Keratinocyte (primary cell): ENCODE data around the gene VAC14. TPM values are rescaled to one million over a fixed set of nuclear protein-coding genes. Genes with fewer than 3 reads are reported as not detected.

Experiments used
- DNase-seq: peaks from one replicate; pipeline ENCODE4 v3.0.0-alpha.2; 2011; ENCODE audit warnings: low read depth, missing footprints, low spot score
- FAIRE-seq: peaks from 2 replicates; lab custom pipeline; 2011; peaks lifted over from hg19 to GRCh38; lab: Jason Lieb, UNC
- H2AFZ ChIP-seq: 2 replicates; pipeline ENCODE4 v1.6.0; 2012; ENCODE audit warnings: low read length, control low read depth, inconsistent platforms; ENCODE audit not compliant: control insufficient read depth
- H3K27ac ChIP-seq: 2 replicates; pipeline ENCODE4 v1.5.1; 2011; ENCODE audit warnings: low read length; ENCODE audit not compliant: control insufficient read depth, insufficient read depth
- H3K27me3 ChIP-seq: 3 replicates; pipeline ENCODE4 v1.6.0; 2011; ENCODE audit warnings: low read length; ENCODE audit not compliant: control insufficient read depth, insufficient read depth; ENCODE audit errors: extremely low read depth
- H3K36me3 ChIP-seq, 2 experiments: 2 replicates in 1 of 2; 3 replicates in 1 of 2; pipeline ENCODE4 v1.5.1; 2011; ENCODE audit warnings: low read length in 2 of 2, mild to moderate bottlenecking in 1 of 2; ENCODE audit not compliant: control insufficient read depth in 2 of 2, insufficient read depth in 2 of 2; ENCODE audit errors: extremely low read depth in 1 of 2
- H3K4me1 ChIP-seq: 3 replicates; pipeline ENCODE4 v1.5.1; 2011; ENCODE audit warnings: low read length; ENCODE audit not compliant: control insufficient read depth, insufficient read depth; ENCODE audit errors: extremely low read depth
- H3K4me2 ChIP-seq: 3 replicates; pipeline ENCODE4 v1.6.0; 2011; ENCODE audit warnings: low read depth, low read length; ENCODE audit not compliant: control insufficient read depth, insufficient read depth; ENCODE audit errors: extremely low read depth
- H3K4me3 ChIP-seq, 3 experiments: fragments of 200-600 bp in 1 of 3; sonication (generic) in 1 of 3; 2 replicates in 2 of 3; 3 replicates in 1 of 3; pipeline ENCODE4 v1.5.1; 2011 to 2016; ENCODE audit warnings: low read length in 3 of 3, mild to moderate bottlenecking in 3 of 3, control low read depth in 2 of 3, inconsistent platforms in 1 of 3, low read depth in 1 of 3, mixed read lengths in 1 of 3, mixed run types in 1 of 3, moderate library complexity in 1 of 3; ENCODE audit not compliant: control insufficient read depth in 2 of 3, insufficient read depth in 2 of 3; ENCODE audit errors: extremely low read depth in 1 of 3
- H3K79me2 ChIP-seq: 2 replicates; pipeline ENCODE4 v1.6.0; 2012; ENCODE audit warnings: low read length; ENCODE audit not compliant: control insufficient read depth, insufficient read depth
- H3K9ac ChIP-seq: 3 replicates; pipeline ENCODE4 v1.6.0; 2011; ENCODE audit warnings: low read length; ENCODE audit not compliant: control insufficient read depth, insufficient read depth; ENCODE audit errors: extremely low read depth
- H3K9me1 ChIP-seq: 3 replicates; pipeline ENCODE4 v1.6.0; 2011; ENCODE audit warnings: low read length; ENCODE audit not compliant: control insufficient read depth, insufficient read depth; ENCODE audit errors: extremely low read depth
- H3K9me3 ChIP-seq: 2 replicates; pipeline ENCODE4 v1.5.1; 2012; ENCODE audit warnings: low read depth, low read length; ENCODE audit not compliant: control insufficient read depth
- H4K20me1 ChIP-seq: 3 replicates; pipeline ENCODE4 v1.6.0; 2011; ENCODE audit warnings: low read length; ENCODE audit not compliant: control insufficient read depth, insufficient read depth; ENCODE audit errors: extremely low read depth
- EZH2 ChIP-seq: IDR thresholded peaks from one replicate; pipeline ENCODE4 v1.6.1; 2012; ENCODE audit warnings: inconsistent platforms, mild to moderate bottlenecking, low read length, moderate library complexity
- dilution Hi-C: fragments of 300-500 bp; cut with MboI; formaldehyde crosslinking; loops from one replicate; pipeline ENCODE4 v1.7.0; 2020; ENCODE audit warnings: low sequenced_read_pairs; ENCODE audit not compliant: extremely low pct_ligation_motif_present
- polyA plus RNA-seq, 5 experiments: library from polyadenylated mRNA; depleted of rRNA in 3 of 5; stranded (reverse) in 3 of 5; stranded (forward) in 1 of 5; unstranded in 1 of 5; fragments of >200 nt; gene quantifications; 1 replicate in 1 of 5; 2 replicates in 3 of 5; 3 replicates in 1 of 5; pipeline versions ENCODE4 v1.2.1 to v1.2.3, GENCODE V29; 2011 to 2012; ENCODE audit warnings: missing spikeins in 2 of 5, low read depth in 1 of 5, low replicate concordance in 1 of 5
- TF ChIP-seq, protein P1 (sequence below), 3 experiments: IDR thresholded peaks in 1 of 3; conservative IDR thresholded peaks in 1 of 3; optimal IDR thresholded peaks in 1 of 3; 2 replicates in 2 of 3; 3 replicates in 1 of 3; pipeline versions ENCODE3 to v1.5.1; 2011; ENCODE audit warnings: low read length in 3 of 3, mild to moderate bottlenecking in 3 of 3, moderate library complexity in 2 of 3, control low read depth in 1 of 3, inconsistent platforms in 1 of 3; ENCODE audit not compliant: insufficient read depth in 2 of 3; ENCODE audit errors: extremely low read depth in 1 of 3

The VAC14 gene
- polyA plus RNA-seq, 1 donor (not counting 4 experiments of a cell fraction or from before 2014, with no cell fraction given) = 15.9 TPM

DNA sequence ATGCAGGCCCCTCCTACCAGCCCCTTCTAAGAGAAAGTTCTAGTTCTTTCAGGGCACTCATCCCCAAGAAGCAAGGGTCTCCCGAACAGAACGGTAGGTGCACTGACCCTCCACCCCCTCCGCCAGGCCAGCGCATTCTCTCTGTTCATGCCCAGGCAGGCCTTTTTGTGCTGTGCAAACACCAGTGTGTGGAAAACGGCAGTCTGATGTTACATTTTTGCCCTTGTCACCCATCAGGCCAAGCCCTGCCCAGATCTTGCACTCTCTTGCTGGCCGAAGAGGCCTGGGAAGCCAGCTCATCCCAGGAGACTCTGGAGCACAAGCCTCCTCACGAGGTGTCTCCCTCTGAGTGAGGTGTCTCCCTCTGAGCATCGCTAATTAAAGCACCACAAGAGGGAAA, 99.0 kb downstream of the VAC14 start:
- H2AFZ ChIP-seq = no peak overlapping the region
- no peaks in the 10 kb centered on the region for H3K79me2 ChIP-seq
- H3K9me1 ChIP-seq = no peaks in the 10 kb centered on the region
- dilution Hi-C loops = no loop called here
- H3K9me3 ChIP-seq = no peaks in the 10 kb centered on the region
- peaks cover 65% of the 10 kb centered on the region for H3K4me1 ChIP-seq
- no peaks in the 10 kb centered on the region for H3K27me3 ChIP-seq
- H3K9ac ChIP-seq = no peak overlapping the region
- no peak overlapping the region for H3K4me3 ChIP-seq
- DNase-seq (no peak), FAIRE-seq (no peak)
- H3K36me3 ChIP-seq = peaks cover 1 to 4% of the 10 kb centered on the region in 2 experiments
- H3K27ac ChIP-seq = no peak overlapping the region
- H3K4me2 ChIP-seq = peak overlapping the region; percentile 35
- no peaks in the 10 kb centered on the region for H4K20me1 ChIP-seq
- TF ChIP-seq EZH2 = no peak
- TF ChIP-seq, protein P1, sequence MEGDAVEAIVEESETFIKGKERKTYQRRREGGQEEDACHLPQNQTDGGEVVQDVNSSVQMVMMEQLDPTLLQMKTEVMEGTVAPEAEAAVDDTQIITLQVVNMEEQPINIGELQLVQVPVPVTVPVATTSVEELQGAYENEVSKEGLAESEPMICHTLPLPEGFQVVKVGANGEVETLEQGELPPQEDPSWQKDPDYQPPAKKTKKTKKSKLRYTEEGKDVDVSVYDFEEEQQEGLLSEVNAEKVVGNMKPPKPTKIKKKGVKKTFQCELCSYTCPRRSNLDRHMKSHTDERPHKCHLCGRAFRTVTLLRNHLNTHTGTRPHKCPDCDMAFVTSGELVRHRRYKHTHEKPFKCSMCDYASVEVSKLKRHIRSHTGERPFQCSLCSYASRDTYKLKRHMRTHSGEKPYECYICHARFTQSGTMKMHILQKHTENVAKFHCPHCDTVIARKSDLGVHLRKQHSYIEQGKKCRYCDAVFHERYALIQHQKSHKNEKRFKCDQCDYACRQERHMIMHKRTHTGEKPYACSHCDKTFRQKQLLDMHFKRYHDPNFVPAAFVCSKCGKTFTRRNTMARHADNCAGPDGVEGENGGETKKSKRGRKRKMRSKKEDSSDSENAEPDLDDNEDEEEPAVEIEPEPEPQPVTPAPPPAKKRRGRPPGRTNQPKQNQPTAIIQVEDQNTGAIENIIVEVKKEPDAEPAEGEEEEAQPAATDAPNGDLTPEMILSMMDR (optimal IDR thresholded peaks at IDR 0.05 in 1 of 3, IDR thresholded peaks at IDR 0.05 in 1 of 3, conservative IDR thresholded peaks at IDR 0.05 in 1 of 3; ENCODE audit: extremely low read depth in 1 of 3, insufficient read depth in 2 of 3, low read length in 3 of 3) = no peak

DNA sequence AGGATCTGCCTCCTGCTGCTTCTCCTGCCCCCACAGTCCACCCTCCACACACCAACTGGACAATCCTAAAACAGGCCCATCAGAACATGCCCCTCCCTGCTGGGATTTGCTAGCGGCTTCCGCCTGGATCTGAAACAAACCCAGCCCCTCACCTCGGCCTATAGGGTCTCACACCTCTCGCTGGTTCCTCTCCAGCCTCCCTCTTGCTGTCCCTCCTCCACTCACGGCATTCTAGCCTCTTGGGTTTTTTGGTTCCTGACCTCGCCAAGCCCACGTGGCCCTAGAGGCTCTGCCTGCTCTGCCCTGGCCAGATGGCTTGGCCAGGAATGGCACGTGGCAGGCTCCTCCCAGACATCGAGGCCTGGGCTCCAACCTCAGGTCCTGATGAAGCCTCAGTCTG, 99.4 kb downstream of the VAC14 start:
- Histone ChIP-seq H3K4me2 (no peak overlapping the region), H3K9me3 (no peaks in the 10 kb centered on the region), H3K79me2 (no peaks in the 10 kb centered on the region), H3K27ac (no peak overlapping the region), H3K36me3 (peaks cover 1 to 4% of the 10 kb centered on the region in 2 experiments), H3K9me1 (no peaks in the 10 kb centered on the region), H4K20me1 (no peaks in the 10 kb centered on the region), H3K4me3 (no peak overlapping the region), H3K4me1 (peaks cover 65% of the 10 kb centered on the region), H2AFZ (no peak overlapping the region), H3K27me3 (no peaks in the 10 kb centered on the region), H3K9ac (no peak overlapping the region)
- dilution Hi-C loops = no loop called here
- TF ChIP-seq EZH2 = no peak
- TF ChIP-seq, protein P1 (optimal IDR thresholded peaks at IDR 0.05 in 1 of 3, IDR thresholded peaks at IDR 0.05 in 1 of 3, conservative IDR thresholded peaks at IDR 0.05 in 1 of 3; ENCODE audit: extremely low read depth in 1 of 3, insufficient read depth in 2 of 3, low read length in 3 of 3) = no peak
- DNase-seq (no peak), FAIRE-seq (no peak)
